SK-N-SH (cell line): ENCODE results near the gene AFAP1L2. TPM values are rescaled to one million over a fixed set of nuclear protein-coding genes. Genes with fewer than 3 reads are reported as not detected.

Experiments used
- CTCF ChIA-PET: fragments of 300-600, 350-600 bp; formaldehyde crosslinking; extraction: SDS; loops from one replicate; lab custom pipeline; 2021; lab: Yijun Ruan, JAX
- POLR2A ChIA-PET: fragments of 350-600 bp; sonication (Branson Sonifier 250); formaldehyde crosslinking; extraction: SDS; loops from one replicate; lab custom pipeline; 2020; ENCODE audit warnings: antibody characterized with exemption, inconsistent platforms; lab: Yijun Ruan, JAX
- DNase-seq: peaks from one replicate; pipeline ENCODE4 v3.0.0; 2012
- H2AFZ ChIP-seq: fragments of 200-600 bp; sonication (generic); 2 replicates; pipeline ENCODE4 v1.8.1; 2016; ENCODE audit warnings: antibody characterized with exemption, mild to moderate bottlenecking, low read depth
- H3F3A ChIP-seq: fragments of 200-600 bp; sonication (generic); replicated peaks from 2 replicates; pipeline ENCODE3; 2016; ENCODE audit warnings: antibody characterized with exemption, mild to moderate bottlenecking; ENCODE audit not compliant: insufficient read depth
- H3K27ac ChIP-seq, 2 experiments: fragments of 200-500 bp in 1 of 2; fragments of 200-600 bp in 1 of 2; sonication (Bioruptor generic) in 1 of 2; sonication (generic), shearing (Covaris generic) in 1 of 2; 2 replicates each; pipeline versions ENCODE4 v1.5.1 to v1.6.1; 2014 to 2016; ENCODE audit warnings: low read depth in 2 of 2, inconsistent platforms in 1 of 2, low read length in 1 of 2, mild to moderate bottlenecking in 1 of 2, mixed read lengths in 1 of 2
- H3K27me3 ChIP-seq: fragments of 200-600 bp; sonication (generic), shearing (Covaris generic); 2 replicates; pipeline ENCODE4 v1.6.1; 2016; ENCODE audit warnings: mixed run types; ENCODE audit not compliant: insufficient read depth
- H3K36me3 ChIP-seq, 2 experiments: fragments of 200-500 bp in 1 of 2; fragments of 200-600 bp in 1 of 2; sonication (Bioruptor generic) in 1 of 2; sonication (generic) in 1 of 2; replicated peaks in 1 of 2; 2 replicates each; pipeline versions ENCODE3 to v1.5.1; 2014 to 2016; ENCODE audit warnings: low read length in 1 of 2, mild to moderate bottlenecking in 1 of 2; ENCODE audit not compliant: insufficient read depth in 2 of 2, control insufficient read depth in 1 of 2
- H3K4me1 ChIP-seq, 2 experiments: fragments of 200-500 bp in 1 of 2; fragments of 200-600 bp in 1 of 2; sonication (Bioruptor generic) in 1 of 2; sonication (generic), shearing (Covaris generic) in 1 of 2; 2 replicates each; pipeline versions ENCODE4 v1.5.1 to v1.6.1; 2014 to 2016; ENCODE audit warnings: low read depth in 1 of 2, low read length in 1 of 2, mixed run types in 1 of 2; ENCODE audit not compliant: insufficient read depth in 2 of 2, control insufficient read depth in 1 of 2
- H3K4me2 ChIP-seq: fragments of 200-600 bp; sonication (generic), shearing (Covaris generic); 2 replicates; pipeline ENCODE4 v1.6.1; 2017; ENCODE audit warnings: mixed run types
- H3K4me3 ChIP-seq, 2 experiments: fragments of 200-500 bp in 1 of 2; fragments of 200-600 bp in 1 of 2; sonication (Bioruptor generic) in 1 of 2; sonication (generic), shearing (Covaris generic) in 1 of 2; 2 replicates each; pipeline versions ENCODE4 v1.5.1 to v1.8.1; 2014 to 2016; ENCODE audit warnings: low read depth in 2 of 2, inconsistent platforms in 1 of 2, low read length in 1 of 2, mild to moderate bottlenecking in 1 of 2, mixed read lengths in 1 of 2, moderate library complexity in 1 of 2
- H3K79me2 ChIP-seq: fragments of 200-600 bp; sonication (generic); 2 replicates; pipeline ENCODE4 v1.8.1; 2017; ENCODE audit warnings: mild to moderate bottlenecking; ENCODE audit not compliant: insufficient read depth
- H3K9ac ChIP-seq: fragments of 200-600 bp; sonication (generic); 2 replicates; pipeline ENCODE4 v1.6.1; 2017; ENCODE audit warnings: mixed run types
- H3K9me2 ChIP-seq: fragments of 200-600 bp; sonication (generic); 2 replicates; pipeline ENCODE4 v1.6.1; 2017; ENCODE audit warnings: mixed run types
- H3K9me3 ChIP-seq: fragments of 200-600 bp; sonication (generic); 2 replicates; pipeline ENCODE4 v1.6.1; 2017; ENCODE audit warnings: mixed run types, mild to moderate bottlenecking, moderate library complexity
- H4K20me1 ChIP-seq: fragments of 200-600 bp; sonication (generic); 2 replicates; pipeline ENCODE4 v1.6.1; 2017; ENCODE audit warnings: mild to moderate bottlenecking, mixed run types; ENCODE audit not compliant: insufficient read depth
- ELF1 ChIP-seq: IDR thresholded peaks from 2 replicates; pipeline ENCODE4 v1.4.0; 2012
- EZH2phosphoT487 ChIP-seq: fragments of 200-600 bp; sonication (generic); IDR thresholded peaks from 2 replicates; pipeline ENCODE4 v1.6.1; 2017; ENCODE audit warnings: low read depth, mixed run types, mild to moderate bottlenecking, antibody characterized with exemption, moderate library complexity, borderline replicate concordance
- FOXM1 ChIP-seq: IDR thresholded peaks from 2 replicates; pipeline ENCODE4 v1.4.0; 2012; ENCODE audit warnings: low read depth, mild to moderate bottlenecking
- GABPA ChIP-seq: IDR thresholded peaks from 2 replicates; pipeline ENCODE4 v1.4.0; 2012; ENCODE audit warnings: low read depth, mild to moderate bottlenecking
- GATA2 ChIP-seq: sonication (generic); formaldehyde crosslinking; IDR thresholded peaks from 2 replicates; pipeline ENCODE4 v1.5.0; 2020; ENCODE audit warnings: mild to moderate bottlenecking, missing genetic modification reagents
- JUND ChIP-seq: IDR thresholded peaks from 2 replicates; pipeline ENCODE4 v1.4.0; 2012
- POLR2AphosphoS5 ChIP-seq: IDR thresholded peaks from 2 replicates; pipeline ENCODE4 v1.6.1; 2012; ENCODE audit warnings: low read depth, low read length
- RXRA ChIP-seq: IDR thresholded peaks from 2 replicates; pipeline ENCODE4 v1.4.0; 2012; ENCODE audit warnings: low read depth, mild to moderate bottlenecking, borderline replicate concordance
- TCF12 ChIP-seq: IDR thresholded peaks from 2 replicates; pipeline ENCODE4 v1.4.0; 2012
- TEAD4 ChIP-seq: IDR thresholded peaks from 2 replicates; pipeline ENCODE4 v1.4.0; 2012; ENCODE audit warnings: mild to moderate bottlenecking, borderline replicate concordance; ENCODE audit not compliant: insufficient read depth
- YY1 ChIP-seq: IDR thresholded peaks from 2 replicates; pipeline ENCODE4 v1.4.0; 2012; ENCODE audit warnings: low read depth, mild to moderate bottlenecking
- WGBS: methylation state at CpG from one replicate; pipeline ENCODE4 v1.1.6; 2017; ENCODE audit warnings: low lambda C conversion rate; 5-methylcytosine and 5-hydroxymethylcytosine counted together
- polyA plus RNA-seq, 3 experiments: library from polyadenylated mRNA; depleted of rRNA; stranded (reverse); fragments of >200 nt; gene quantifications; 2 replicates each; pipeline ENCODE4 v1.2.3, GENCODE V29; 2012
- TF ChIP-seq, protein P1 (sequence below): fragments of 200-600 bp; sonication (generic); IDR thresholded peaks from 2 replicates; pipeline ENCODE4 v1.6.1; 2017; ENCODE audit warnings: antibody characterized with exemption, mild to moderate bottlenecking, moderate library complexity

AFAP1L2 gene
- polyA plus RNA-seq, 1 of the 3 experiments (the other 2 are of a cell fraction) = 0.54 TPM

DNA sequence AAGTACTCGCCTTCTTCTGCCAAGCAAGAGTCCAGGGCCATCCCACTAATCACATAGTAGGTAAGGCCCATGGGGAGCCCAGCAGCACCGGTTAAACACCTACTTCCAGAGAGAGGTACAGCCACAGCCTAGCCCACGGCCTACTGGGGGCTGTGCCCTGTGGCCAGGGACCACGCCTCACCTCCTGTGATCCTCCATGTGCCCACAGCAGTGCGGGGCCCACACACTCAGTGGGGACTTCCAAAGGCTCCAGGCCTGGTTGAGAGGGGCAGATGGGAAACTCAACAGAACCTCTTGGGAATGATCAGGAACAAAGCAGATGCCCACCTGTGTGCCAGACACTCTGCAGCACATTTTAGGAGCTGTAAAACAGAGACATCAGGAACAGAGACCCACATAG, 19.7 kb downstream of the AFAP1L2 start:
- no peaks in the 10 kb centered on the region for H3K9me2 ChIP-seq
- H3K9ac ChIP-seq = no peak overlapping the region
- H4K20me1 ChIP-seq = no peaks in the 10 kb centered on the region
- DNase-seq = no peak
- no peaks in the 10 kb centered on the region for H3F3A ChIP-seq
- TF ChIP-seq EZH2phosphoT487 (no peak), JUND (no peak), TEAD4 (no peak), GATA2 (CRISPR knock-in tag) (no peak), TCF12 (no peak)
- no peaks in the 10 kb centered on the region for H3K36me3 ChIP-seq
- POLR2A ChIA-PET = no interaction called here
- H3K4me3 ChIP-seq = no peak overlapping the region
- no peak overlapping the region for H2AFZ ChIP-seq
- WGBS = 59% methylated on average over 4 of the region's 5 CpGs
- H3K27ac ChIP-seq = no peak overlapping the region
- no peaks in the 10 kb centered on the region; a peak in 1 of 4 replicates for H3K4me1 ChIP-seq
- no peaks in the 10 kb centered on the region for H3K9me3 ChIP-seq
- CTCF ChIA-PET = no interaction called here
- no peak overlapping the region for H3K4me2 ChIP-seq
- H3K27me3 ChIP-seq = no peaks in the 10 kb centered on the region
- H3K79me2 ChIP-seq = no peaks in the 10 kb centered on the region

DNA sequence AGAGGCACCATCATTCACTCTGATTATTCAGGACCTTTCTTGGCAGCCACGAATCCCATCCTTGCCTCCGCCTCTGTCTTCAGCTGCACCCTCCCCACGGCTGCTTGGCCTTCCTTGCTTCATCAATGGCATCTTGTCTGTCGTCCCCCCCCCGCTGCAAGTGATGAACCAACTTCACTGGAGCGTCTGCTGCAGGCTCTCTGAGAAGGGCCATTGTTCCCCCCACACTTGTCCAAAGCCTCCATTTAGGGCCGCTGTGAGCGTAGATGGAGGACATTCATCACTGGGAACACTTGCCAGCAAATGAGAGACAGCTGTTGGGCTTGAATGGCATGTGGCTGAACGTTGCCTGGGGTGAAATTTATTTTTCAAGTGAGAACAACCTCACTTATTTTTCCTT, 20.1 kb downstream of the AFAP1L2 start:
- Histone ChIP-seq H3K36me3 (no peaks in the 10 kb centered on the region), H3K4me2 (no peak overlapping the region), H3K79me2 (no peaks in the 10 kb centered on the region), H3K4me1 (no peaks in the 10 kb centered on the region; a peak in 1 of 4 replicates), H4K20me1 (no peaks in the 10 kb centered on the region), H2AFZ (no peak overlapping the region), H3F3A (no peaks in the 10 kb centered on the region), H3K27ac (no peak overlapping the region), H3K4me3 (no peak overlapping the region), H3K9me2 (no peaks in the 10 kb centered on the region), H3K9ac (no peak overlapping the region), H3K27me3 (no peaks in the 10 kb centered on the region), H3K9me3 (no peaks in the 10 kb centered on the region)
- POLR2A ChIA-PET = no interaction called here
- 60% methylated on average over 9 of the region's 9 CpGs for WGBS
- CTCF ChIA-PET = no interaction called here
- no peak for DNase-seq
- no peak for TF ChIP-seq FOXM1
- no peak for TF ChIP-seq TEAD4
- TF ChIP-seq ELF1 = no peak
- no peak for TF ChIP-seq POLR2AphosphoS5
- TF ChIP-seq, protein P1, sequence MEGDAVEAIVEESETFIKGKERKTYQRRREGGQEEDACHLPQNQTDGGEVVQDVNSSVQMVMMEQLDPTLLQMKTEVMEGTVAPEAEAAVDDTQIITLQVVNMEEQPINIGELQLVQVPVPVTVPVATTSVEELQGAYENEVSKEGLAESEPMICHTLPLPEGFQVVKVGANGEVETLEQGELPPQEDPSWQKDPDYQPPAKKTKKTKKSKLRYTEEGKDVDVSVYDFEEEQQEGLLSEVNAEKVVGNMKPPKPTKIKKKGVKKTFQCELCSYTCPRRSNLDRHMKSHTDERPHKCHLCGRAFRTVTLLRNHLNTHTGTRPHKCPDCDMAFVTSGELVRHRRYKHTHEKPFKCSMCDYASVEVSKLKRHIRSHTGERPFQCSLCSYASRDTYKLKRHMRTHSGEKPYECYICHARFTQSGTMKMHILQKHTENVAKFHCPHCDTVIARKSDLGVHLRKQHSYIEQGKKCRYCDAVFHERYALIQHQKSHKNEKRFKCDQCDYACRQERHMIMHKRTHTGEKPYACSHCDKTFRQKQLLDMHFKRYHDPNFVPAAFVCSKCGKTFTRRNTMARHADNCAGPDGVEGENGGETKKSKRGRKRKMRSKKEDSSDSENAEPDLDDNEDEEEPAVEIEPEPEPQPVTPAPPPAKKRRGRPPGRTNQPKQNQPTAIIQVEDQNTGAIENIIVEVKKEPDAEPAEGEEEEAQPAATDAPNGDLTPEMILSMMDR = no peak
- TF ChIP-seq GABPA = no peak

DNA sequence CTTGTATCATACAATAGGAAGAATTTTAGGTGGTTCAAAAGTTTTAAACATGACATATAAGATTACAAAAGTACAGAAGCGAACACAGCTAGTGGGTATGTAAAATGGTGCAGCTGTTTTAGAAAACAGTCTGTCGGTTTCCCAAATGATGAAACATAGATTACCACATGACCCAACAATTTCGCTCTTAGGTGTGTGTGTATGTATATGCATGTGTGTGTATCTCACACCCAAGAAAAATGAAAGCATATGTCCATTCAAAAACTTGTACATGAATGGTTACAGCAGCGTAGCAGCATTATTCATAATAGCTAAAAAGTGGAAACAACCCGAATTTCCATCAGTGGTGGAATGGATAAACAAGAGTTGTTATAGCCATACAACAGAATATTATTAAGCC, 23.5 kb downstream of the AFAP1L2 start:
- Histone ChIP-seq H3K79me2 (no peaks in the 10 kb centered on the region), H3K4me3 (no peak overlapping the region), H3F3A (no peaks in the 10 kb centered on the region), H3K9me3 (no peaks in the 10 kb centered on the region), H2AFZ (no peak overlapping the region), H3K4me2 (no peak overlapping the region), H4K20me1 (no peaks in the 10 kb centered on the region), H3K36me3 (no peaks in the 10 kb centered on the region), H3K4me1 (no peaks in the 10 kb centered on the region; a peak in 1 of 4 replicates), H3K9me2 (no peaks in the 10 kb centered on the region), H3K27ac (no peak overlapping the region), H3K27me3 (no peaks in the 10 kb centered on the region), H3K9ac (no peak overlapping the region)
- POLR2A ChIA-PET = no interaction called here
- CTCF ChIA-PET = no interaction called here
- DNase-seq = no peak
- WGBS = 52% methylated on average over 5 of the region's 5 CpGs
- TF ChIP-seq TEAD4 (no peak), YY1 (no peak), RXRA (no peak)
